Raji (cell line): ENCODE results near the gene AVPI1.

Source experiments
- POLR2A ChIP-seq: IDR thresholded peaks from 2 replicates; pipeline ENCODE4 v1.6.1; 2011; ENCODE audit warnings: low read depth, low read length, control low read depth; ENCODE audit not compliant: insufficient read depth

Gene AVPI1

GRCh38 chr10:97686962-97687784 lies at the start of gene AVPI1:
Gene AVPI1, minus strand, starts transcription at chr10:97687241. Its CDS starts 7,336 bp downstream, at chr10:97679905.
- peak; percentile 55 for TF ChIP-seq POLR2A

GRCh38 chr10:97736403-97736901 lies 49.4 kb upstream of the AVPI1 start:
- no peak for TF ChIP-seq POLR2A

GRCh38 chr10:97734021-97734420 lies 47.0 kb upstream of the AVPI1 start:
- TF ChIP-seq POLR2A: no peak

- no peak for TF ChIP-seq POLR2A
Observed at GRCh38 chr10:97733256-97733655, 46.2 kb upstream of the AVPI1 start.

- no peak for TF ChIP-seq POLR2A
Observed at GRCh38 chr10:97732052-97732359, 45.0 kb upstream of the AVPI1 start.

- no peak for TF ChIP-seq POLR2A
Observed at GRCh38 chr10:97731346-97732051, 44.5 kb upstream of the AVPI1 start.

GRCh38 chr10:97729014-97729413 lies 42.0 kb upstream of the AVPI1 start:
- no peak for TF ChIP-seq POLR2A

GRCh38 chr10:97726636-97727178 lies 39.7 kb upstream of the AVPI1 start:
- no peak for TF ChIP-seq POLR2A

GRCh38 chr10:97724341-97724941 lies 37.4 kb upstream of the AVPI1 start:
- no peak for TF ChIP-seq POLR2A

- no peak for TF ChIP-seq POLR2A
Observed at GRCh38 chr10:97723001-97723400, 36.0 kb upstream of the AVPI1 start.

- no peak for TF ChIP-seq POLR2A
Observed at GRCh38 chr10:97721871-97722780, 35.1 kb upstream of the AVPI1 start.

GRCh38 chr10:97719602-97720001 lies 32.6 kb upstream of the AVPI1 start:
- no peak for TF ChIP-seq POLR2A

GRCh38 chr10:97718659-97719142 lies 31.7 kb upstream of the AVPI1 start:
- TF ChIP-seq POLR2A: no peak

- no peak for TF ChIP-seq POLR2A
Observed at GRCh38 chr10:97718178-97718577, 31.1 kb upstream of the AVPI1 start.

- TF ChIP-seq POLR2A: no peak
Observed at GRCh38 chr10:97717627-97718026, 30.6 kb upstream of the AVPI1 start.

GRCh38 chr10:97715259-97715874 lies 28.3 kb upstream of the AVPI1 start:
- TF ChIP-seq POLR2A: no peak
